ENCODE measurements around the gene CD300C. TPM values are rescaled to one million over a fixed set of nuclear protein-coding genes. Genes with fewer than 3 reads are reported as not detected.
"Not testable (repeated sequence)": the region's sequence is repeated elsewhere in the genome, so short reads cannot be mapped to it uniquely, and the experiment has no call there.

Gene CD300C
- total RNA-seq, 4 donors from 2014 or later = 0.39 to 4.6 (median 1.6) TPM

DNA sequence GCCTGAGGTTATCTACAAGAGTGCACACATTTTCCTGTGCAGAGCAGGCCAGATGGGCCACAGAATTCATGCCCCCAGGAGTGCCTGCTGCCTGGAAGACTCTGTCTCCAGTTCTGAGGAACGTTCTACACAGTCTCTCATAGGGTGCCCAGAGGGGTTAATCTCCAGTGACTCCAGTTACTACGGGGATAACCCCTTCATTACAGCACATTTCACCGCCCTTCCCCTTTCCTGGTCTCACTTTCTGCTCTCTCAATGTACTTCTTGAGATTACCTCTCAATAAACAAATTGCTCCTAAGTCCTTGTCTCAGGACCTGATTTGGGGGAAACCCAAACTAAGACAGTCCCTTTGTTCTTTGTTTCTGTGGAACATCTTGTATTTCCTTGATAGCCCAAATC lies 15.7 kb upstream of the CD300C start:
- intact Hi-C loops (cut with DNase I) = no loop called here
- H3K27me3 ChIP-seq = peaks cover 0 to 21% (median 0%) of the 10 kb centered on the region in 4 donors
- H3K27ac ChIP-seq (replicated peaks in 1 of 4) = no peak overlapping the region
- DNase-seq (ENCODE audit: extremely low spot score) = no peak
- H3K4me1 ChIP-seq = no peaks in the 10 kb centered on the region
- WGBS = 59% methylated on average over 3 of the region's 3 CpGs
- no peaks in the 10 kb centered on the region for H3K9me3 ChIP-seq
- no peaks in the 10 kb centered on the region for H3K36me3 ChIP-seq
- no peak for TF ChIP-seq EP300 (IDR thresholded peaks at IDR 0.05)
- no peak for TF ChIP-seq CTCF (IDR thresholded peaks at IDR 0.05)
- no peak for TF ChIP-seq POLR2AphosphoS5 (IDR thresholded peaks at IDR 0.05)
- no peak for TF ChIP-seq POLR2A (IDR thresholded peaks at IDR 0.05; ENCODE audit: low read depth)
- no peak overlapping the region for H3K4me3 ChIP-seq

GRCh38 chr17:74558882-74559519 lies 13.1 kb upstream of the CD300C start:
- TF ChIP-seq POLR2A (IDR thresholded peaks at IDR 0.05; ENCODE audit: low read depth) (no peak), CTCF (IDR thresholded peaks at IDR 0.05) (no peak), POLR2AphosphoS5 (IDR thresholded peaks at IDR 0.05) (no peak), EP300 (IDR thresholded peaks at IDR 0.05) (no peak)
- no peak for DNase-seq (ENCODE audit: extremely low spot score)
- whole genome bisulfite sequencing = 80% methylated on average over 6 of the region's 6 CpGs
- no peak overlapping the region for H3K4me3 ChIP-seq
- H3K9me3 ChIP-seq = no peaks in the 10 kb centered on the region
- no peak overlapping the region for H3K27ac ChIP-seq (replicated peaks in 1 of 4)
- H3K4me1 ChIP-seq = no peaks in the 10 kb centered on the region
- no peaks in the 10 kb centered on the region for H3K36me3 ChIP-seq
- H3K27me3 ChIP-seq = peaks cover 0 to 3% (median 0%) of the 10 kb centered on the region in 4 donors
- intact Hi-C loops (cut with DNase I) = no loop called here

- H3K36me3 ChIP-seq; intact Hi-C loops (cut with DNase I); H3K27ac ChIP-seq (replicated peaks in 1 of 4); H3K4me3 ChIP-seq; H3K27me3 ChIP-seq; H3K4me1 ChIP-seq; DNase-seq (ENCODE audit: extremely low spot score); H3K9me3 ChIP-seq: not testable (repeated sequence)
- WGBS = 78% methylated on average over 4 of the region's 4 CpGs
Measured at GRCh38 chr17:74558402-74558801, 12.5 kb upstream of the CD300C start.

- no peaks in the 10 kb centered on the region for H3K36me3 ChIP-seq
- H3K4me1 ChIP-seq = no peaks in the 10 kb centered on the region
- 70% methylated on average over 7 of the region's 7 CpGs for WGBS
- H3K9me3 ChIP-seq = no peaks in the 10 kb centered on the region
- intact Hi-C loops (cut with DNase I) = no loop called here
- no peak for DNase-seq (ENCODE audit: extremely low spot score)
- H3K27me3 ChIP-seq = peaks cover 0 to 7% (median 0%) of the 10 kb centered on the region in 4 donors
- TF ChIP-seq POLR2A (IDR thresholded peaks at IDR 0.05; ENCODE audit: low read depth) = no peak
- TF ChIP-seq EP300 (IDR thresholded peaks at IDR 0.05) = no peak
- no peak overlapping the region for H3K27ac ChIP-seq (replicated peaks in 1 of 4)
- H3K4me3 ChIP-seq = no peak overlapping the region
Measured at GRCh38 chr17:74555427-74555940, 9.6 kb upstream of the CD300C start.

DNA sequence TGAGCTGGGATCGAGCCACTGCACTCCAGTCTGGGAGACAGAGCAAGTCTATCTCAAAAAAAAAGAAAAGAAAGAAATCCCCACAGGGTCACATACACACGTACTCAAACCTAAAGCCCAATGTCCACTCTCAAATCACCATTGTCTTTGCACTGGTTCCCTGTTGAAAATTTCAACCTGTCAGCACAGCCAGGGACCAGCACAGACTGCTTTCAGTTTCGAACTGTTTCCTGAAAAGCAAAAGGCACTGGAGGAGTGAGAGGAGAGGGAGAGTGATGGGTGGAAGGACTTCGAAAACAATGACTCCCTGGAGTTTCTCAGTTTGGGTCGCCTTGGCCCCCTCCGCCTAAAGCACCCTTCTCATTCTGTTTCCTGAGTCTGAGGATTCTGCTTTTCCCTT lies 9.0 kb upstream of the CD300C start:
- H3K36me3 ChIP-seq = no peaks in the 10 kb centered on the region
- DNase-seq (ENCODE audit: extremely low spot score) = no peak

More for the DNA sequence above, 9.0 kb upstream of the CD300C start:
- H3K4me3 ChIP-seq = no peak overlapping the region
- TF ChIP-seq EP300 (IDR thresholded peaks at IDR 0.05) (no peak), CTCF (IDR thresholded peaks at IDR 0.05) (no peak), POLR2A (IDR thresholded peaks at IDR 0.05; ENCODE audit: low read depth) (no peak), POLR2AphosphoS5 (IDR thresholded peaks at IDR 0.05) (no peak)
- 69% methylated on average over 6 of the region's 6 CpGs for WGBS
- no peaks in the 10 kb centered on the region for H3K9me3 ChIP-seq
- H3K27ac ChIP-seq (replicated peaks in 1 of 4) = no peak overlapping the region
- intact Hi-C loops (cut with DNase I) = no loop called here
- no peaks in the 10 kb centered on the region for H3K4me1 ChIP-seq
- H3K27me3 ChIP-seq = peaks cover 0 to 13% (median 0%) of the 10 kb centered on the region in 4 donors

Data from esophagus muscularis mucosa (tissue), 4 donors.